GM19035 (cell line): ENCODE measurements around the gene AIM2.
"Not testable (repeated sequence)": the region's sequence is repeated elsewhere in the genome, so short reads cannot be mapped to it uniquely, and the experiment has no call there.

Experiments used
- ATAC-seq: cut with Tn5 transposase; IDR thresholded peaks from one replicate; pipeline ENCODE4 v1.9.1; 2021; ENCODE audit not compliant: unreplicated experiment

Gene AIM2, protein sequence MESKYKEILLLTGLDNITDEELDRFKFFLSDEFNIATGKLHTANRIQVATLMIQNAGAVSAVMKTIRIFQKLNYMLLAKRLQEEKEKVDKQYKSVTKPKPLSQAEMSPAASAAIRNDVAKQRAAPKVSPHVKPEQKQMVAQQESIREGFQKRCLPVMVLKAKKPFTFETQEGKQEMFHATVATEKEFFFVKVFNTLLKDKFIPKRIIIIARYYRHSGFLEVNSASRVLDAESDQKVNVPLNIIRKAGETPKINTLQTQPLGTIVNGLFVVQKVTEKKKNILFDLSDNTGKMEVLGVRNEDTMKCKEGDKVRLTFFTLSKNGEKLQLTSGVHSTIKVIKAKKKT

DNA sequence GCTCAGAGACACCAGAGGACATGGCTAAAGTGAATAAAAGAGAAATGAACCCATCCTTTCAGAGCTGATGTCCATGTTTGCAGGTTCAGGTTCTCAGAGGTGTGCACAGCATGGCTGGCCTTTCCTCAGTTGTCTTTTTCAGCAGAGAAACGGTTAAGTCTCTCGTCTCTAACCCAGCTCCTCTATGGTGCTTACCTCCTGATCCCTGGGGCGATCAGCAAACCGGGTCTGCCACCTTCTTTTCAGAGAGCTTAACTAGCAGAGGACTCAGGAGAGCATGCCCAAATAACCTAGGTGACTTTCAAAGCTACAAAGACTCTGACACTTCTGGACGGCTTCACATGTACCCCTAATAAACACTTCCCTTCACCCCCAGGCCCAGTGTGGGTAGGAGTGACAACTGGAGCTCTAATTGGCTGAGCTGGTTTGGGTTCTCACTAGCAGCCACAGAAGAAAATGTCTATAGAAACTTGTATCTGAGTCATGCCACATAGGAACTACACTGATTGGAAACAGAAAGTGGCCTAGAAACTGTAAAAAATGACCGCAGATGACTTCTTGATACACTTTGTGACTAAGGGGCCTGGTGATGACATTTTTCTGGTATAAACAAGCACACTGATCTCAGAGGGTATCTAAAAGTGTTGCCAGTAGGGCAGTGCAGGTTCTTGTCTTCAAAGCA lies at the start of gene AIM2:
Gene AIM2, minus strand, starts transcription at position 329 of the 682 bp plus-strand sequence. CDS start 3,267 bp downstream, outside the sequence.
- peak; percentile 85 for ATAC-seq

GRCh38 chr1:159123587-159123986 lies 47.0 kb upstream of the AIM2 start:
- ATAC-seq: no peak

- ATAC-seq: peak; percentile 80
Measured at GRCh38 chr1:159122005-159122621, 45.5 kb upstream of the AIM2 start.

GRCh38 chr1:159121526-159121925 lies 45.0 kb upstream of the AIM2 start:
- peak; percentile 45 for ATAC-seq

GRCh38 chr1:159120317-159120716 lies 43.8 kb upstream of the AIM2 start:
- no peak for ATAC-seq

GRCh38 chr1:159113596-159114433 lies 37.2 kb upstream of the AIM2 start:
- no peak for ATAC-seq

GRCh38 chr1:159103021-159103420 lies 26.5 kb upstream of the AIM2 start:
- ATAC-seq: not testable (repeated sequence)

DNA sequence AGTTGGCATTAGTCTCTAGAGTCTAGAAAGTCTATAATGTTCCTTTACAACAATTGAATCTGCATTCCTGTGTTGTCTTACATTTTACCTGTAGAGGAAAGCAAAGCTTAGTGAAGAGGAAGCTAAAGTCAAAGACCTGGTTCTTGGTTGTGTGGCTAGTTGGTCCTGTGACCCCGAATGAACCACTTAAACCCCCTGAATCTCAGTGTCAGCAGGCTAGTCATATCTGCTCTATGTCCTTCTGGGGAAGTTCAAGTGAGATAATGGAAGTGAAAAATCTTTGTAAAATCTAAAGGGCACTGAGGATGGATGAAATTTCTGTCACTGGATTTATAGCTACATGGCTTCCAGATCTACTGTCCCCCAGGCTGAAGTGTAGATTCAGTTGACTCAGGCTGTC lies 24.0 kb upstream of the AIM2 start:
- no peak for ATAC-seq

GRCh38 chr1:159098596-159098995 lies 22.0 kb upstream of the AIM2 start:
- no peak for ATAC-seq

DNA sequence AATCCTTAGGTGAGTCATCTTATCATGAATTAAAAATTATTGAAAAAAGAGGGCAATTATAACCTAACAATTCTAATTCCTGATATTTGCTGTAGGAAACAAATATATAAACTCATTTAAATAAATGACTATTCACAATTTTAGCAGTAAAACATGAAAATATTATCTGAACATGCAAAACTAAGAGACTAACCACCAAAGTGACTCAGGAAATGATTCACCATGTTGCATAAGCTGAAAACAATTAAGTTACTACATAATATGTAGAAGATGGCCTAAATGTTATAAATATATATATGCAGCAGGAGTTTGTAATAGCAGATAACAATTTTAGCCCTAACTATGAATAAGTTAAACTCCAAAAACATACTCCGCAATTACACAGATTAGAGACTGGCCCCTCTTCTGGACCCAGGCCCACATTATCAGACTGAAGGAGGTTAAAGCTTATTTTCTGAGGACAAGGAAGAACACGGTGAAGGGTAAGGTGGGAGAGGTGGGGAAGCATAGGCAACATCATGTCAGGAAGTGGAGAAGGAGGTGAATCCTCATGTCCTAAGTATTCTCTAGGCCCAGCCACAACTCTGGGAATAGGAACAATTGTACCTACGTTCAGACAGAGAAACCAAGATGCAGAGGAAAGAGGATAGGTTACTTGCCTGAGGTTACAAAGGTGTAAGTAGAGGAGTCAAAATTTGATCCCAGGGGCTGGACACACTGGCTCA lies 15.6 kb upstream of the AIM2 start:
- no peak for ATAC-seq

GRCh38 chr1:159091607-159092031 lies 15.1 kb upstream of the AIM2 start:
- no peak for ATAC-seq

GRCh38 chr1:159091180-159091560 lies 14.6 kb upstream of the AIM2 start:
- no peak for ATAC-seq

GRCh38 chr1:159090286-159091179 lies 14.0 kb upstream of the AIM2 start:
- ATAC-seq: no peak

DNA sequence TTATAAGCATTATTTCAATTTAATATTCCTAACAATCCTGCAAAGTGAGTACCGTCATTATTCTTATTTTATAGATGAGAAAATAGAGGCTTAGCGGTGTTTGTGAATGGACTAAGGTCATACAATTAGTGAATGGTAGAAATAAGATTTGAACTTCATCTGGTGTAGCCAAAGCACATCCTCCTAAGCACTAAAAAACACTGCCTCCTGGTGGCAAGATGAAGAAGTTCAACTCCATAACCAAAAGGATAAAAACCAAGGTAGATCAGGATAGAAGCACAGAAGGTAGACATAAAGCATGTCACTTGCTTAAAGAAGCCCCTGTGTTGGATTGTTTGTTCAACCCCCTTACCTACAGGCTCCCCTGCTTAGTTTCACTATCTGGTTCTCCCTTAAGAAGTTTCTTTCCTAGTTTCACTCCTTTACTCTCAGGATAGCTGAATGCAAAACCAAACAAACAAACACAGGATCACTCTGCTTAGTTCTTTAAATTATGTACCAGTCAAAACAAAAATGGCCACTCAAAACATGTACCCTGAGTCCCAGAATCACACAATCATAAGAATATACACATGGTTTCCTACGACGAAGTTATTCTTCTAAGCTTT lies 12.7 kb upstream of the AIM2 start:
- ATAC-seq: peak; percentile 65

GRCh38 chr1:159088546-159089183 lies 12.1 kb upstream of the AIM2 start:
- ATAC-seq: no peak

DNA sequence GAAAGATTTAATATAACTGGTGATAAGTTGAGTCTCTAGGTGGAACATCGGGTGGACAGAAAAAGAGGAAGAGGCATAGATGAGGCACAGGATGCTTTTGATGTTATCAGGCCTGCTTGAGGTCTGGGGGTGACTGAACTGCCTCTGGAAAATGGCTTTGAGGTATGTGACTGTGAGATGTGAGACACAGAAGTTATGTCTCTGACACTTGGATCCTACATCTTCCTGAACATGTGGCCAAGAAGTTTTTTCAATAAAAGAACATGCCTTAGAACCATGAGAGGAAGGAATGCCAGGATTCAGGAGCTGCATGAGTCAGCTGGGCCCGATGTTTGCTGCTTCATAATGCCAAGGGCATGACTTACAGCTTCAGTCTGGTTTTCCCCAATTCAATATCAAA lies 11.5 kb upstream of the AIM2 start:
- no peak for ATAC-seq

DNA sequence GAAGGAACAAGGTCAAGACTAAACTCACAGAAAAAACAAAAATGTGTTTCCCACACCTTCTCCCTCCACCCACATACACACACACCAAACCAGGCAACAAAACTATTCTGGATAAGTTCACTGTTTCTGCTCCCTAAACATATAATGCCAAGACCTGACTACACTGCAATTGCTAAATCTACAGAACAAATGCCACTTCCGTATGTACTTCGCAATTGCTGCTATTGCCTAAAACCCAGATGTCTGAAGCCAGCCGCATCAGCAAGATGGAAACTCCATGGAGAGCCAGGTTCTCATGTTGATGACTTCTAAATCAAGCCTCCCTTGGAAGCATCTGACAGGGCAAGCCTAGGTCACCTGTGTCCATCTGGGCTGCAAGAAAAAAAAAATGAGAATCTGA lies 8.3 kb upstream of the AIM2 start:
- no peak for ATAC-seq

DNA sequence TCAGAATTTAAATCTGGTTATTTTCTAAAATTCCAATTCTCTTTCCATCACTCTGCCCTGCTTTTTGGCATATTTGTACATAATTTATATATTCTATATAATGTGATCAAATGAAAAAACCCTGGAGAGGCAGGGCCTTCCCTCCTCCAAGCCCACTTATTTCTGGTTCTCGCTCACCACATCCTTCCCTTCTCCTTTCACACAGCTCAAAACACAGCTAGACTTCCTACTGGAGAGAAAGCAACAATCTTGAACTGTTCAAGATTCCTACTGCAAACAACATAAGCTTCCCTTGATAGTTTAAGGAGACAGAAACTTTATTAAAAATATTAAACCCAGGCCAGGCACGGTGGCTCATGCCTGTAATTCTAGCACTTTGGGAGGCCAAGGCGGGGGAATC lies 7.6 kb upstream of the AIM2 start:
- ATAC-seq: no peak

- ATAC-seq: no peak
Measured at GRCh38 chr1:159083013-159083412, 6.4 kb upstream of the AIM2 start.
